WTC11 (cell line): ENCODE data around the gene MDFIC. TPM values are rescaled to one million over a fixed set of nuclear protein-coding genes. Genes with fewer than 3 reads are reported as not detected.

ENCODE experiments used
- ATAC-seq: fragments of 200-7000 bp; cut with Tn5 transposase; 2 replicates; pipeline ENCODE4 v1.10.0; 2021; ENCODE audit warnings: mild to moderate bottlenecking, moderate library complexity
- CTCF ChIA-PET: fragments of 300-600 bp; sonication (Branson Sonifier 250); formaldehyde crosslinking; loops from one replicate; lab custom pipeline; 2021; ENCODE audit warnings: antibody characterized with exemption; lab: Charles Lee
- POLR2A ChIA-PET: fragments of 350-600 bp; sonication (Branson Sonifier 250); formaldehyde crosslinking; loops from one replicate; lab custom pipeline; 2021; ENCODE audit warnings: antibody characterized with exemption; lab: Charles Lee
- DNase-seq: peaks from one replicate; pipeline ENCODE4 v3.0.0; 2021; ENCODE audit warnings: low spot score
- H3K27ac Mint-ChIP-seq: 2 replicates; pipeline ENCODE4 v1.8.0; 2021; ENCODE audit warnings: mixed read lengths
- H3K27me3 Mint-ChIP-seq: 2 replicates; pipeline ENCODE4 v1.8.0; 2021; ENCODE audit warnings: low read depth, mild to moderate bottlenecking, moderate library complexity, mixed read lengths
- H3K36me3 Mint-ChIP-seq: 2 replicates; pipeline ENCODE4 v1.8.0; 2021; ENCODE audit warnings: mixed read lengths
- H3K4me1 Mint-ChIP-seq: 2 replicates; pipeline ENCODE4 v1.8.0; 2022; ENCODE audit warnings: mixed read lengths
- H3K4me3 Mint-ChIP-seq: 2 replicates; pipeline ENCODE4 v1.8.0; 2021; ENCODE audit warnings: mild to moderate bottlenecking, moderate library complexity, mixed read lengths
- H3K9me3 Mint-ChIP-seq: 2 replicates; pipeline ENCODE4 v1.8.0; 2021; ENCODE audit warnings: mixed read lengths
- CREM ChIP-seq: sonication (generic); formaldehyde crosslinking; IDR thresholded peaks from 2 replicates; pipeline ENCODE4 v1.8.1; 2022; ENCODE audit warnings: mild to moderate bottlenecking, missing genetic modification reagents, moderate library complexity
- ETV6 ChIP-seq: sonication (generic); formaldehyde crosslinking; IDR thresholded peaks from 2 replicates; pipeline ENCODE4 v1.8.1; 2022; ENCODE audit warnings: mild to moderate bottlenecking, missing genetic modification reagents
- FOXK1 ChIP-seq: sonication (generic); formaldehyde crosslinking; IDR thresholded peaks from 2 replicates; pipeline ENCODE4 v1.8.0; 2022; ENCODE audit warnings: mild to moderate bottlenecking, moderate library complexity, missing genetic modification reagents
- GTF2I ChIP-seq: fragments of 250-450 bp; sonication (Bioruptor Pico); conservative IDR thresholded peaks from 2 replicates; pipeline ENCODE4 v1.4.0; 2021; ENCODE audit warnings: mild to moderate bottlenecking
- IRF2 ChIP-seq: sonication (generic); formaldehyde crosslinking; IDR thresholded peaks from 2 replicates; pipeline ENCODE4 v1.8.0; 2022; ENCODE audit warnings: low read depth, missing genetic modification reagents, borderline replicate concordance
- JAZF1 ChIP-seq: fragments of 250-450 bp; sonication (Bioruptor Pico); IDR thresholded peaks from 2 replicates; pipeline ENCODE4 v1.9.0; 2021; ENCODE audit warnings: moderate library complexity, mild to moderate bottlenecking, inconsistent platforms
- MXD4 ChIP-seq: fragments of 250-450 bp; sonication (Bioruptor Pico); IDR thresholded peaks from 2 replicates; pipeline ENCODE4 v1.8.0; 2021; ENCODE audit warnings: mild to moderate bottlenecking, moderate library complexity, borderline replicate concordance
- NFE2L1 ChIP-seq: sonication (generic); formaldehyde crosslinking; IDR thresholded peaks from 2 replicates; pipeline ENCODE4 v1.8.1; 2023; ENCODE audit warnings: missing genetic modification reagents
- NR2C2 ChIP-seq: sonication (generic); formaldehyde crosslinking; IDR thresholded peaks from 2 replicates; pipeline ENCODE4 v1.8.0; 2022; ENCODE audit warnings: mild to moderate bottlenecking, missing genetic modification reagents
- PRRX2 ChIP-seq: fragments of 250-450 bp; sonication (Bioruptor Pico); IDR thresholded peaks from 2 replicates; pipeline ENCODE4 v1.8.0; 2021; ENCODE audit warnings: mild to moderate bottlenecking
- RELA ChIP-seq: sonication (generic); formaldehyde crosslinking; IDR thresholded peaks from 2 replicates; pipeline ENCODE4 v1.8.1; 2022; ENCODE audit warnings: missing genetic modification reagents, mild to moderate bottlenecking, borderline replicate concordance
- RORB ChIP-seq: fragments of 250-450 bp; sonication (Bioruptor Pico); IDR thresholded peaks from 2 replicates; pipeline ENCODE4 v1.9.0; 2021; ENCODE audit warnings: mild to moderate bottlenecking
- SMAD4 ChIP-seq: sonication (generic); formaldehyde crosslinking; IDR thresholded peaks from 2 replicates; pipeline ENCODE4 v1.8.0; 2022; ENCODE audit warnings: mild to moderate bottlenecking, missing genetic modification reagents
- SP1 ChIP-seq: sonication (generic); formaldehyde crosslinking; conservative IDR thresholded peaks from 2 replicates; pipeline ENCODE4 v1.8.1; 2022; ENCODE audit warnings: missing genetic modification reagents
- TCF7 ChIP-seq: sonication (generic); formaldehyde crosslinking; IDR thresholded peaks from 2 replicates; pipeline ENCODE4 v1.8.0; 2022; ENCODE audit warnings: mild to moderate bottlenecking, low read depth, missing genetic modification reagents, moderate library complexity
- TEAD4 ChIP-seq: sonication (generic); formaldehyde crosslinking; IDR thresholded peaks from 2 replicates; pipeline ENCODE4 v1.8.0; 2022; ENCODE audit warnings: mild to moderate bottlenecking, missing genetic modification reagents
- ZNF219 ChIP-seq: sonication (generic); formaldehyde crosslinking; IDR thresholded peaks from 2 replicates; pipeline ENCODE4 v1.8.0; 2023; ENCODE audit warnings: missing genetic modification reagents, mild to moderate bottlenecking, borderline replicate concordance
- ZNF263 ChIP-seq: sonication (generic); formaldehyde crosslinking; IDR thresholded peaks from 2 replicates; pipeline ENCODE4 v1.8.1; 2022; ENCODE audit warnings: low read depth, mild to moderate bottlenecking, moderate library complexity, missing genetic modification reagents
- total RNA-seq: library from RNA; stranded (reverse); gene quantifications from 3 replicates; pipeline ENCODE4 v1.2.3, GENCODE V29; 2021
- TF ChIP-seq, protein P1 (sequence below): fragments of 200-600 bp; IDR thresholded peaks from 2 replicates; pipeline ENCODE4 v1.8.0; 2022; ENCODE audit warnings: antibody characterized with exemption
- TF ChIP-seq, protein P2 (sequence below): sonication (generic); formaldehyde crosslinking; IDR thresholded peaks from 2 replicates; pipeline ENCODE4 v1.8.0; 2022; ENCODE audit warnings: mild to moderate bottlenecking, missing genetic modification reagents
- TF ChIP-seq, protein P3 (sequence below): fragments of 250-450 bp; sonication (Bioruptor Pico); IDR thresholded peaks from 2 replicates; pipeline ENCODE4 v1.8.0; 2021; ENCODE audit warnings: mild to moderate bottlenecking
- TF ChIP-seq, protein P4 (sequence below): sonication (generic); formaldehyde crosslinking; IDR thresholded peaks from 2 replicates; pipeline ENCODE4 v1.8.1; 2023; ENCODE audit warnings: mild to moderate bottlenecking, missing genetic modification reagents
- TF ChIP-seq, protein P5 (sequence below): sonication (generic); formaldehyde crosslinking; IDR thresholded peaks from 2 replicates; pipeline ENCODE4 v1.8.0; 2023; ENCODE audit warnings: missing genetic modification reagents
- TF ChIP-seq, protein P6 (sequence below): sonication (generic); formaldehyde crosslinking; conservative IDR thresholded peaks from 2 replicates; pipeline ENCODE4 v1.8.1; 2022; ENCODE audit warnings: mild to moderate bottlenecking, missing genetic modification reagents
- TF ChIP-seq, protein P7 (sequence below): sonication (generic); formaldehyde crosslinking; IDR thresholded peaks from 2 replicates; pipeline ENCODE4 v1.8.0; 2022; ENCODE audit warnings: mild to moderate bottlenecking, missing genetic modification reagents
- TF ChIP-seq, protein P8 (sequence below): sonication (generic); formaldehyde crosslinking; IDR thresholded peaks from 2 replicates; pipeline ENCODE4 v1.8.1; 2022; ENCODE audit warnings: missing genetic modification reagents, borderline replicate concordance
- TF ChIP-seq, protein P9 (sequence below): sonication (generic); formaldehyde crosslinking; IDR thresholded peaks from 2 replicates; pipeline ENCODE4 v1.8.1; 2023; ENCODE audit warnings: mild to moderate bottlenecking, moderate library complexity, missing genetic modification reagents

Gene MDFIC
- total RNA-seq, 1 experiment from 2014 or later = 8.4 TPM

DNA sequence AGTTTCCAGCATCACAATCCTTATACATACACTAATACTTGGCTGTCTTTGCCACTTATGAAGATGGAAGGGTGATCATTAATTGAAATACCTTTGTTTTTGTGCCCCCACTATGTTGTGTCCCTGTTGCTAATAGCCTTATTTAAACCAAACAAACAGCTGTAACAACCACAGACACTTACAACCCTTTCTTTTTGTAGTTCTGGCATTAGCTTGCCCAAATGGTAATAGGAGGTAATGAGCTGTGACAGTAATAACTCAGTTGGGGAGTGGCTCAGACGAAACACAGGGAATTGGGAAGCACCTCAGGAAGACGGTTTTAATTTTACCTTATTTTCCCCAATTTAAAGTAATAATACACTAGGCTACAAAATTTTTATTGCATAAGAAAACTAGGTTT lies 83.4 kb downstream of the MDFIC start (continued):
- TF ChIP-seq, protein P1, sequence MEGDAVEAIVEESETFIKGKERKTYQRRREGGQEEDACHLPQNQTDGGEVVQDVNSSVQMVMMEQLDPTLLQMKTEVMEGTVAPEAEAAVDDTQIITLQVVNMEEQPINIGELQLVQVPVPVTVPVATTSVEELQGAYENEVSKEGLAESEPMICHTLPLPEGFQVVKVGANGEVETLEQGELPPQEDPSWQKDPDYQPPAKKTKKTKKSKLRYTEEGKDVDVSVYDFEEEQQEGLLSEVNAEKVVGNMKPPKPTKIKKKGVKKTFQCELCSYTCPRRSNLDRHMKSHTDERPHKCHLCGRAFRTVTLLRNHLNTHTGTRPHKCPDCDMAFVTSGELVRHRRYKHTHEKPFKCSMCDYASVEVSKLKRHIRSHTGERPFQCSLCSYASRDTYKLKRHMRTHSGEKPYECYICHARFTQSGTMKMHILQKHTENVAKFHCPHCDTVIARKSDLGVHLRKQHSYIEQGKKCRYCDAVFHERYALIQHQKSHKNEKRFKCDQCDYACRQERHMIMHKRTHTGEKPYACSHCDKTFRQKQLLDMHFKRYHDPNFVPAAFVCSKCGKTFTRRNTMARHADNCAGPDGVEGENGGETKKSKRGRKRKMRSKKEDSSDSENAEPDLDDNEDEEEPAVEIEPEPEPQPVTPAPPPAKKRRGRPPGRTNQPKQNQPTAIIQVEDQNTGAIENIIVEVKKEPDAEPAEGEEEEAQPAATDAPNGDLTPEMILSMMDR = no peak
- TF ChIP-seq CREM (no peak), PRRX2 (CRISPR knock-in tag) (no peak), NR2C2 (no peak), RORB (CRISPR knock-in tag) (no peak)
- TF ChIP-seq, protein P2, sequence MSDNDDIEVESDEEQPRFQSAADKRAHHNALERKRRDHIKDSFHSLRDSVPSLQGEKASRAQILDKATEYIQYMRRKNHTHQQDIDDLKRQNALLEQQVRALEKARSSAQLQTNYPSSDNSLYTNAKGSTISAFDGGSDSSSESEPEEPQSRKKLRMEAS = no peak

DNA sequence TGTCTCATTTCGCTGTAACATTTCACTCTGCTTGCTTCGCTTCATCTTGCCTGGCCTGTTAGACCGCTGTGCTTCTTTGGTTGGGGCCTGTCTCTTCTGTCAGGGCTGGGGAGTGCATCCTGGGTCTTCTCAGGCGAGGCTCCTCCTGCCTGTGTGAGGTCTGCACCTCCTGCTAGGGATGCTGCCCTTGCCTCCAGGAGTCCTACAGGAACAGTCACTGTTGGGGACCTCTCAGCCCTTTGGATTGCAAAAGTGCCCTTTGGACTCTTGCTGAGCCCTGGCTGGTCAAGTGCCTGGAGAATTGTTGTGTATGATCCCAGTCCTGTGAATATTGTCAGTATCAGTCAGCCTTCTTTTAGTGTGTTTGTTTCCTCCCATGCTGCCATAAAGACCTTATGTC lies 84.1 kb downstream of the MDFIC start:
- ChIA-PET POLR2A (no interaction called here), CTCF (no interaction called here)
- H3K27me3 Mint-ChIP-seq = peaks cover 18% of the 10 kb centered on the region
- DNase-seq (peak; percentile 61), ATAC-seq (peak; percentile 96)
- H3K9me3 Mint-ChIP-seq = no peaks in the 10 kb centered on the region
- peak overlapping the region; percentile 43 for H3K27ac Mint-ChIP-seq
- H3K4me3 Mint-ChIP-seq = no peak overlapping the region
- peaks cover 67% of the 10 kb centered on the region for H3K4me1 Mint-ChIP-seq
- no peaks in the 10 kb centered on the region for H3K36me3 Mint-ChIP-seq
- TF ChIP-seq, protein P3, sequence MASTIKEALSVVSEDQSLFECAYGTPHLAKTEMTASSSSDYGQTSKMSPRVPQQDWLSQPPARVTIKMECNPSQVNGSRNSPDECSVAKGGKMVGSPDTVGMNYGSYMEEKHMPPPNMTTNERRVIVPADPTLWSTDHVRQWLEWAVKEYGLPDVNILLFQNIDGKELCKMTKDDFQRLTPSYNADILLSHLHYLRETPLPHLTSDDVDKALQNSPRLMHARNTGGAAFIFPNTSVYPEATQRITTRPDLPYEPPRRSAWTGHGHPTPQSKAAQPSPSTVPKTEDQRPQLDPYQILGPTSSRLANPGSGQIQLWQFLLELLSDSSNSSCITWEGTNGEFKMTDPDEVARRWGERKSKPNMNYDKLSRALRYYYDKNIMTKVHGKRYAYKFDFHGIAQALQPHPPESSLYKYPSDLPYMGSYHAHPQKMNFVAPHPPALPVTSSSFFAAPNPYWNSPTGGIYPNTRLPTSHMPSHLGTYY (CRISPR knock-in tag) = peak; percentile 30; the same call in 1 of the 2 replicates
- TF ChIP-seq GTF2I (CRISPR knock-in tag) (no peak), IRF2 (CRISPR knock-in tag) (no peak), TCF7 (CRISPR knock-in tag) (no peak), TEAD4 (CRISPR knock-in tag) (no peak), SP1 (CRISPR knock-in tag) (peak; percentile 58), RELA (CRISPR knock-in tag) (no peak), FOXK1 (CRISPR knock-in tag) (peak; percentile 50; the same call in 1 of the 2 replicates), MXD4 (no peak), JAZF1 (no peak), SMAD4 (CRISPR knock-in tag) (no peak), ZNF219 (peak; percentile 22; the same call in 1 of the 2 replicates), ZNF263 (no peak), ETV6 (peak; percentile 90), NFE2L1 (CRISPR knock-in tag) (peak; percentile 40; the same call in 1 of the 2 replicates)
- TF ChIP-seq, protein P4, sequence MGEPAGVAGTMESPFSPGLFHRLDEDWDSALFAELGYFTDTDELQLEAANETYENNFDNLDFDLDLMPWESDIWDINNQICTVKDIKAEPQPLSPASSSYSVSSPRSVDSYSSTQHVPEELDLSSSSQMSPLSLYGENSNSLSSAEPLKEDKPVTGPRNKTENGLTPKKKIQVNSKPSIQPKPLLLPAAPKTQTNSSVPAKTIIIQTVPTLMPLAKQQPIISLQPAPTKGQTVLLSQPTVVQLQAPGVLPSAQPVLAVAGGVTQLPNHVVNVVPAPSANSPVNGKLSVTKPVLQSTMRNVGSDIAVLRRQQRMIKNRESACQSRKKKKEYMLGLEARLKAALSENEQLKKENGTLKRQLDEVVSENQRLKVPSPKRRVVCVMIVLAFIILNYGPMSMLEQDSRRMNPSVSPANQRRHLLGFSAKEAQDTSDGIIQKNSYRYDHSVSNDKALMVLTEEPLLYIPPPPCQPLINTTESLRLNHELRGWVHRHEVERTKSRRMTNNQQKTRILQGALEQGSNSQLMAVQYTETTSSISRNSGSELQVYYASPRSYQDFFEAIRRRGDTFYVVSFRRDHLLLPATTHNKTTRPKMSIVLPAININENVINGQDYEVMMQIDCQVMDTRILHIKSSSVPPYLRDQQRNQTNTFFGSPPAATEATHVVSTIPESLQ (CRISPR knock-in tag) = no peak
- TF ChIP-seq, protein P5, sequence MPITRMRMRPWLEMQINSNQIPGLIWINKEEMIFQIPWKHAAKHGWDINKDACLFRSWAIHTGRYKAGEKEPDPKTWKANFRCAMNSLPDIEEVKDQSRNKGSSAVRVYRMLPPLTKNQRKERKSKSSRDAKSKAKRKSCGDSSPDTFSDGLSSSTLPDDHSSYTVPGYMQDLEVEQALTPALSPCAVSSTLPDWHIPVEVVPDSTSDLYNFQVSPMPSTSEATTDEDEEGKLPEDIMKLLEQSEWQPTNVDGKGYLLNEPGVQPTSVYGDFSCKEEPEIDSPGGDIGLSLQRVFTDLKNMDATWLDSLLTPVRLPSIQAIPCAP = no peak
- TF ChIP-seq, protein P6, sequence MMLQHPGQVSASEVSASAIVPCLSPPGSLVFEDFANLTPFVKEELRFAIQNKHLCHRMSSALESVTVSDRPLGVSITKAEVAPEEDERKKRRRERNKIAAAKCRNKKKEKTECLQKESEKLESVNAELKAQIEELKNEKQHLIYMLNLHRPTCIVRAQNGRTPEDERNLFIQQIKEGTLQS (CRISPR knock-in tag) = no peak
- TF ChIP-seq, protein P7, sequence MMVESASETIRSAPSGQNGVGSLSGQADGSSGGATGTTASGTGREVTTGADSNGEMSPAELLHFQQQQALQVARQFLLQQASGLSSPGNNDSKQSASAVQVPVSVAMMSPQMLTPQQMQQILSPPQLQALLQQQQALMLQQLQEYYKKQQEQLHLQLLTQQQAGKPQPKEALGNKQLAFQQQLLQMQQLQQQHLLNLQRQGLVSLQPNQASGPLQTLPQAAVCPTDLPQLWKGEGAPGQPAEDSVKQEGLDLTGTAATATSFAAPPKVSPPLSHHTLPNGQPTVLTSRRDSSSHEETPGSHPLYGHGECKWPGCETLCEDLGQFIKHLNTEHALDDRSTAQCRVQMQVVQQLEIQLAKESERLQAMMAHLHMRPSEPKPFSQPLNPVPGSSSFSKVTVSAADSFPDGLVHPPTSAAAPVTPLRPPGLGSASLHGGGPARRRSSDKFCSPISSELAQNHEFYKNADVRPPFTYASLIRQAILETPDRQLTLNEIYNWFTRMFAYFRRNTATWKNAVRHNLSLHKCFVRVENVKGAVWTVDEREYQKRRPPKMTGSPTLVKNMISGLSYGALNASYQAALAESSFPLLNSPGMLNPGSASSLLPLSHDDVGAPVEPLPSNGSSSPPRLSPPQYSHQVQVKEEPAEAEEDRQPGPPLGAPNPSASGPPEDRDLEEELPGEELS (CRISPR knock-in tag) = peak; percentile 85; the same call in 1 of the 2 replicates
- TF ChIP-seq, protein P8, sequence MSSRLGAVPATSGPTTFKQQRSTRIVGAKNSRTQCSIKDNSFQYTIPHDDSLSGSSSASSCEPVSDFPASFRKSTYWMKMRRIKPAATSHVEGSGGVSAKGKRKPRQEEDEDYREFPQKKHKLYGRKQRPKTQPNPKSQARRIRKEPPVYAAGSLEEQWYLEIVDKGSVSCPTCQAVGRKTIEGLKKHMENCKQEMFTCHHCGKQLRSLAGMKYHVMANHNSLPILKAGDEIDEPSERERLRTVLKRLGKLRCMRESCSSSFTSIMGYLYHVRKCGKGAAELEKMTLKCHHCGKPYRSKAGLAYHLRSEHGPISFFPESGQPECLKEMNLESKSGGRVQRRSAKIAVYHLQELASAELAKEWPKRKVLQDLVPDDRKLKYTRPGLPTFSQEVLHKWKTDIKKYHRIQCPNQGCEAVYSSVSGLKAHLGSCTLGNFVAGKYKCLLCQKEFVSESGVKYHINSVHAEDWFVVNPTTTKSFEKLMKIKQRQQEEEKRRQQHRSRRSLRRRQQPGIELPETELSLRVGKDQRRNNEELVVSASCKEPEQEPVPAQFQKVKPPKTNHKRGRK = no peak
- TF ChIP-seq, protein P9, sequence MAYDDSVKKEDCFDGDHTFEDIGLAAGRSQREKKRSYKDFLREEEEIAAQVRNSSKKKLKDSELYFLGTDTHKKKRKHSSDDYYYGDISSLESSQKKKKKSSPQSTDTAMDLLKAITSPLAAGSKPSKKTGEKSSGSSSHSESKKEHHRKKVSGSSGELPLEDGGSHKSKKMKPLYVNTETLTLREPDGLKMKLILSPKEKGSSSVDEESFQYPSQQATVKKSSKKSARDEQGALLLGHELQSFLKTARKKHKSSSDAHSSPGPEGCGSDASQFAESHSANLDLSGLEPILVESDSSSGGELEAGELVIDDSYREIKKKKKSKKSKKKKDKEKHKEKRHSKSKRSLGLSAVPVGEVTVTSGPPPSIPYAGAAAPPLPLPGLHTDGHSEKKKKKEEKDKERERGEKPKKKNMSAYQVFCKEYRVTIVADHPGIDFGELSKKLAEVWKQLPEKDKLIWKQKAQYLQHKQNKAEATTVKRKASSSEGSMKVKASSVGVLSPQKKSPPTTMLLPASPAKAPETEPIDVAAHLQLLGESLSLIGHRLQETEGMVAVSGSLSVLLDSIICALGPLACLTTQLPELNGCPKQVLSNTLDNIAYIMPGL (CRISPR knock-in tag) = no peak
